ENCODE data around the gene SLC22A13.

SLC22A13 gene
- total RNA-seq = 0.17 to 0.97 (median 0.70) reads per million in 3 donors

- Histone ChIP-seq H3K9me3 (ENCODE audit: control insufficient read depth, low read length) (no peaks in the 10 kb centered on the region), H3K36me3 (ENCODE audit: control insufficient read depth, insufficient read depth, low read length) (no peaks in the 10 kb centered on the region), H3K4me1 (ENCODE audit: control insufficient read depth, insufficient read depth, low read length, poor library complexity, severe bottlenecking) (no peaks in the 10 kb centered on the region), H3K4me3 (ENCODE audit: insufficient read depth, low read depth, low read length, poor library complexity, severe bottlenecking) (no peak within 1 kb of the TSS), H3K27ac (ENCODE audit: insufficient read depth, low read length, poor library complexity, severe bottlenecking) (no peak within 1 kb of the TSS), H3K27me3 (replicated peaks; ENCODE audit: control insufficient read depth, insufficient read depth, low read length, poor library complexity, severe bottlenecking) (no peaks in the 10 kb centered on the region)
- no peak for DNase-seq
Measured at GRCh38 chr3:38265604-38266307, at the start of gene SLC22A13. Gene SLC22A13 (plus strand): TSS chr3:38265812. CDS start chr3:38265861, 49 bp downstream.

GRCh38 chr3:38219609-38220197, 45.9 kb upstream of the SLC22A13 start:
- Histone ChIP-seq H3K4me1 (ENCODE audit: control insufficient read depth, insufficient read depth, low read length, poor library complexity, severe bottlenecking) (no peaks in the 10 kb centered on the region), H3K4me3 (ENCODE audit: insufficient read depth, low read depth, low read length, poor library complexity, severe bottlenecking) (no peak overlapping the region), H3K27ac (ENCODE audit: insufficient read depth, low read length, poor library complexity, severe bottlenecking) (no peak overlapping the region), H3K36me3 (ENCODE audit: control insufficient read depth, insufficient read depth, low read length) (peaks cover 16% of the 10 kb centered on the region), H3K9me3 (ENCODE audit: control insufficient read depth, low read length) (no peaks in the 10 kb centered on the region), H3K27me3 (replicated peaks; ENCODE audit: control insufficient read depth, insufficient read depth, low read length, poor library complexity, severe bottlenecking) (no peaks in the 10 kb centered on the region)
- no peak for DNase-seq

GRCh38 chr3:38221005-38221404, 44.6 kb upstream of the SLC22A13 start:
- no peak for DNase-seq
- Histone ChIP-seq H3K4me3 (ENCODE audit: insufficient read depth, low read depth, low read length, poor library complexity, severe bottlenecking) (no peak overlapping the region), H3K27me3 (replicated peaks; ENCODE audit: control insufficient read depth, insufficient read depth, low read length, poor library complexity, severe bottlenecking) (no peaks in the 10 kb centered on the region), H3K27ac (ENCODE audit: insufficient read depth, low read length, poor library complexity, severe bottlenecking) (no peak overlapping the region), H3K36me3 (ENCODE audit: control insufficient read depth, insufficient read depth, low read length) (peaks cover 23% of the 10 kb centered on the region), H3K9me3 (ENCODE audit: control insufficient read depth, low read length) (no peaks in the 10 kb centered on the region), H3K4me1 (ENCODE audit: control insufficient read depth, insufficient read depth, low read length, poor library complexity, severe bottlenecking) (no peaks in the 10 kb centered on the region)

- H3K36me3 ChIP-seq (ENCODE audit: control insufficient read depth, insufficient read depth, low read length) = peaks cover 27% of the 10 kb centered on the region
Measured at GRCh38 chr3:38222032-38222634, 43.5 kb upstream of the SLC22A13 start.

GRCh38 chr3:38224357-38224756, 41.3 kb upstream of the SLC22A13 start:
- peaks cover 36% of the 10 kb centered on the region for H3K36me3 ChIP-seq (ENCODE audit: control insufficient read depth, insufficient read depth, low read length)
- no peaks in the 10 kb centered on the region for H3K9me3 ChIP-seq (ENCODE audit: control insufficient read depth, low read length)
- no peak for DNase-seq
- no peaks in the 10 kb centered on the region for H3K27me3 ChIP-seq (replicated peaks; ENCODE audit: control insufficient read depth, insufficient read depth, low read length, poor library complexity, severe bottlenecking)
- H3K4me3 ChIP-seq (ENCODE audit: insufficient read depth, low read depth, low read length, poor library complexity, severe bottlenecking) = no peak overlapping the region
- H3K27ac ChIP-seq (ENCODE audit: insufficient read depth, low read length, poor library complexity, severe bottlenecking) = no peak overlapping the region
- H3K4me1 ChIP-seq (ENCODE audit: control insufficient read depth, insufficient read depth, low read length, poor library complexity, severe bottlenecking) = no peaks in the 10 kb centered on the region

More at GRCh38 chr3:38222032-38222634, 43.5 kb upstream of the SLC22A13 start:
- DNase-seq = no peak
- Histone ChIP-seq H3K9me3 (ENCODE audit: control insufficient read depth, low read length) (no peaks in the 10 kb centered on the region), H3K4me3 (ENCODE audit: insufficient read depth, low read depth, low read length, poor library complexity, severe bottlenecking) (no peak overlapping the region), H3K27me3 (replicated peaks; ENCODE audit: control insufficient read depth, insufficient read depth, low read length, poor library complexity, severe bottlenecking) (no peaks in the 10 kb centered on the region), H3K27ac (ENCODE audit: insufficient read depth, low read length, poor library complexity, severe bottlenecking) (no peak overlapping the region), H3K4me1 (ENCODE audit: control insufficient read depth, insufficient read depth, low read length, poor library complexity, severe bottlenecking) (no peaks in the 10 kb centered on the region)

GRCh38 chr3:38226273-38226672, 39.3 kb upstream of the SLC22A13 start:
- Histone ChIP-seq H3K4me3 (ENCODE audit: insufficient read depth, low read depth, low read length, poor library complexity, severe bottlenecking) (no peak overlapping the region), H3K9me3 (ENCODE audit: control insufficient read depth, low read length) (no peaks in the 10 kb centered on the region), H3K36me3 (ENCODE audit: control insufficient read depth, insufficient read depth, low read length) (peaks cover 38% of the 10 kb centered on the region), H3K4me1 (ENCODE audit: control insufficient read depth, insufficient read depth, low read length, poor library complexity, severe bottlenecking) (no peaks in the 10 kb centered on the region), H3K27ac (ENCODE audit: insufficient read depth, low read length, poor library complexity, severe bottlenecking) (no peak overlapping the region), H3K27me3 (replicated peaks; ENCODE audit: control insufficient read depth, insufficient read depth, low read length, poor library complexity, severe bottlenecking) (no peaks in the 10 kb centered on the region)
- DNase-seq = no peak

- DNase-seq = no peak
- no peaks in the 10 kb centered on the region for H3K4me1 ChIP-seq (ENCODE audit: control insufficient read depth, insufficient read depth, low read length, poor library complexity, severe bottlenecking)
- H3K4me3 ChIP-seq (ENCODE audit: insufficient read depth, low read depth, low read length, poor library complexity, severe bottlenecking) = no peak overlapping the region
- H3K27ac ChIP-seq (ENCODE audit: insufficient read depth, low read length, poor library complexity, severe bottlenecking) = no peak overlapping the region
- no peaks in the 10 kb centered on the region for H3K27me3 ChIP-seq (replicated peaks; ENCODE audit: control insufficient read depth, insufficient read depth, low read length, poor library complexity, severe bottlenecking)
- H3K9me3 ChIP-seq (ENCODE audit: control insufficient read depth, low read length) = no peaks in the 10 kb centered on the region
- H3K36me3 ChIP-seq (ENCODE audit: control insufficient read depth, insufficient read depth, low read length) = peaks cover 38% of the 10 kb centered on the region
Measured at GRCh38 chr3:38227989-38228388, 37.6 kb upstream of the SLC22A13 start.

- Histone ChIP-seq H3K9me3 (ENCODE audit: control insufficient read depth, low read length) (no peaks in the 10 kb centered on the region), H3K27me3 (replicated peaks; ENCODE audit: control insufficient read depth, insufficient read depth, low read length, poor library complexity, severe bottlenecking) (no peaks in the 10 kb centered on the region), H3K4me3 (ENCODE audit: insufficient read depth, low read depth, low read length, poor library complexity, severe bottlenecking) (no peak overlapping the region), H3K4me1 (ENCODE audit: control insufficient read depth, insufficient read depth, low read length, poor library complexity, severe bottlenecking) (no peaks in the 10 kb centered on the region), H3K27ac (ENCODE audit: insufficient read depth, low read length, poor library complexity, severe bottlenecking) (no peak overlapping the region), H3K36me3 (ENCODE audit: control insufficient read depth, insufficient read depth, low read length) (peaks cover 36% of the 10 kb centered on the region)
- no peak for DNase-seq
Measured at GRCh38 chr3:38229036-38229435, 36.6 kb upstream of the SLC22A13 start.

- H3K4me1 ChIP-seq (ENCODE audit: control insufficient read depth, insufficient read depth, low read length, poor library complexity, severe bottlenecking) = no peaks in the 10 kb centered on the region
- H3K27ac ChIP-seq (ENCODE audit: insufficient read depth, low read length, poor library complexity, severe bottlenecking) = no peak overlapping the region
- no peak overlapping the region for H3K4me3 ChIP-seq (ENCODE audit: insufficient read depth, low read depth, low read length, poor library complexity, severe bottlenecking)
- no peaks in the 10 kb centered on the region for H3K9me3 ChIP-seq (ENCODE audit: control insufficient read depth, low read length)
- H3K36me3 ChIP-seq (ENCODE audit: control insufficient read depth, insufficient read depth, low read length) = peaks cover 40% of the 10 kb centered on the region
- H3K27me3 ChIP-seq (replicated peaks; ENCODE audit: control insufficient read depth, insufficient read depth, low read length, poor library complexity, severe bottlenecking) = no peaks in the 10 kb centered on the region
- no peak for DNase-seq
Measured at GRCh38 chr3:38232701-38233100, 32.9 kb upstream of the SLC22A13 start.

GRCh38 chr3:38235466-38235865, 30.1 kb upstream of the SLC22A13 start:
- no peak overlapping the region for H3K27ac ChIP-seq (ENCODE audit: insufficient read depth, low read length, poor library complexity, severe bottlenecking)
- H3K27me3 ChIP-seq (replicated peaks; ENCODE audit: control insufficient read depth, insufficient read depth, low read length, poor library complexity, severe bottlenecking) = no peaks in the 10 kb centered on the region
- peaks cover 53% of the 10 kb centered on the region for H3K36me3 ChIP-seq (ENCODE audit: control insufficient read depth, insufficient read depth, low read length)
- H3K4me1 ChIP-seq (ENCODE audit: control insufficient read depth, insufficient read depth, low read length, poor library complexity, severe bottlenecking) = no peaks in the 10 kb centered on the region
- H3K9me3 ChIP-seq (ENCODE audit: control insufficient read depth, low read length) = no peaks in the 10 kb centered on the region
- DNase-seq = no peak
- H3K4me3 ChIP-seq (ENCODE audit: insufficient read depth, low read depth, low read length, poor library complexity, severe bottlenecking) = no peak overlapping the region

All from effector memory CD4-positive, alpha-beta T cell (primary cell).